ENCODE results near the gene LHPP. TPM values are rescaled to one million over a fixed set of nuclear protein-coding genes. Genes with fewer than 3 reads are reported as not detected.

Gene LHPP
- total RNA-seq, 1 donor from 2014 or later: 13.9 TPM

DNA sequence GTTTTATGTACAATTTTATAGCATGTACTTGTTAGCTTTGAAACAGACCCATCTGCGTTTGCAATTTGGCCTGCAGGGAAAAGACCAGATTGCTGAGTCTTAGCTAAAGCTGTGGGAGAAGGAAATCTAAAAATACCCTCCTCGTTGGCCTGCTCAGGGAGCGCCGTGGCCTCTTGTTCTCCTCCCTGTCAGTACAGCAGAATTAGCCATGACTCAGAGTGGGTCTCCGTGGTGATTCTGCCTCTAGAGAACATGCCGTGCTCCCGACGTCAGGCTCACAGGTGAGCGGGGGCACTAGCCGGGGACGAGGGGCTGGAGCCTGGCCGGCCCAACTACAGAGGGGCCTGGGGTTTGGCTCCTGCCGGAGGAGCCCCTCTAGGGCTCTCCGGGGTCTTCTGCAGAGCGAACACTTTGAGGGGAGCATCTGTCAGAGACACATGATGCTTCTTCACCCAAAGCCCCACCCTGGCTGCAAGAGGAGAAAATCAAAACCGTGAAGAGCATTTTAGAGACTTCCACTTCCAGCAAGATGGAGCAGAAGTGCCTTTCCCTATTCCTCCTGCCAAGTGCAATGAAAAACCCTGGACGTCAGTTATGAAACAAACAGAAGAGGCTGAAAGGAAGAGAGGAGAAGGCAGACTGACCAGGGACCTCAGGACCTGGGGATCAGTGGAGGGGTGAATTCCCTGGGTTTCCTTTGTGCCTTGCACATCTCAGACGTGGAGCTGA is 98.9 kb downstream of the LHPP start:
- no peak for DNase-seq (ENCODE audit: low spot score)
- intact Hi-C loops (cut with DNase I): no loop called here

DNA sequence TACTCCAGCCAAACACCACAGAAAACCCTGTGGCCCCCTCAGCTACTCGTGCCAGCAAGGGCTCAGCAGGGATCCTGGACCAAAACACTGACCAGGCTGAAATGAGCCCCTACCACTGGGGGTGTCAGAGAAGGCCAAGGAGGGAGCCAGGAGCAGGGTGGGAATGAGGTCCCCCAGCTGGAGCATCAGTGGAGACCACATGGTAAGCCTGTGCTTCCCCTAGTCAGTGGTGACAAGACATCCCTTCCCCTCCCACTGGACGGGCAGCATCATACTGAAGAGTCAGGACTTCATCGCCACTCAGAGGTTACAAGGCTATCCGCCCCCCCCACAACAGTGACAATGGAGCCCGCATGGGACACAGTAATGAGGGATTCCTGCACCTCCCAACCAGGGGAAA is 99.6 kb downstream of the LHPP start:
- DNase-seq (ENCODE audit: low spot score): no peak

DNA sequence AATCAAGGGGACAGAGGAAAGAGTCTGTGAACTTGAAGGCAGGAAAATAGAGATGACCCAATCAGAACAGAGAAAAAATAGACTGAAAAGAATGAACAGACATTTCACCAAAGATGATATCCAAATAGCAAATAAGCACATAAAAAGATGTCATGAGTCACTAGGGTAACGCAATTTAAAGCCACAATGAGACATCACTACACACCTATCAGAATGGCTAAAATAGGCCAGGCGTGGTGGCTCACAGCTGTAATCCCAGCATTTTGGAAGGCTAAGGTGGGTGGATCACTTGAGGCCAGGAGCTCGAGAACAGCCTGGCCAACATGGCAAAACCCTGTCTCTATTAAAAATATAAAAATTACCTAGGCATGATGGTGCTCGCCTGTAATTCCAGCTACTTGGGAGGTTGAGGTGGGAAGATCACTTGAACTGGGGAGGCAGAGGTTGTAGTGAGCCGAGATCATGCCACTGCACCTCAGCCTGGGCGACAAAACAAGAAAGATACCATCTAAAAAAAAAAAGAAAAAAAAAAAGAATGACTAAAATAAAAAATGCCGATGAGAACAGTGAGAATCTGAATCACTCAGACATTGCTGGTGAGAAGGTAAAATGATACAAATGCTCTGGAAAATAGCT is 100.9 kb downstream of the LHPP start:
- no peak for DNase-seq (ENCODE audit: low spot score)

More for the DNA sequence above, 99.6 kb downstream of the LHPP start:
- intact Hi-C loops (cut with DNase I): no loop called here

DNA sequence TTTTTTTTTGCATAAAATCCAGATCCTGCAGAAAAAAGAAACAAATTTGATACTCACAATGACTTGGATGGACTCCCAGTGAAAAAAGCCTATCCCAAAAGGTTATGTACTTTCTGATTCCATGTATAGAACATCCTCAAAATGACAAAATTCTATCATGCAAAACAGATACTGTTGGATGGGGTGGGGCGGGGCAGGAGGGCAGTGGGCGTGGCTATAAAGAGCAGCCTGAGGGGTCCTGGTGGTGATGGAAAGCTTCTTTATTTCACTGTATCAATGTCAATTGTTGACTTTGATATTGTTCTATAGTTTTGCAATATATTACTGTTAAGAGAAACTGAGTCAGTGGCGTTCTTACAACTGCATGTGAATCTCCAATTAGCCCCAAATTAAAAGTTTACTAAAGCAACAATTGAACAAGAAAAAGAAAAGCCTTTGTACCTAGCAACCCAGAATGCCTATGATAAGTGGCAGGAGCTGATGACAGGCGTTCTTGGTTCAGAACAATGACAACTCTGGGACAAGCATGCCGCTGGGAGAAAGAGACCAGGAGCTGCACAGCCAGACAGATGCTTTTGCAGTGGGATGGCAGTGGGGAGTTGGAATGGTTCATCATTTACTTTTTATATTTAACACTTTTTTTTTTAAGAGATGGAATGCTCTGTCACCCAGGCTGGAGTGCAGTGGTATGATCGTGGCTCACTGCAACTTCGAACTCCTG is 101.9 kb downstream of the LHPP start:
- intact Hi-C loops (cut with DNase I): no loop called here
- no peak for DNase-seq (ENCODE audit: low spot score)

More for the DNA sequence above, 100.9 kb downstream of the LHPP start:
- intact Hi-C loops (cut with DNase I): no loop called here

DNA sequence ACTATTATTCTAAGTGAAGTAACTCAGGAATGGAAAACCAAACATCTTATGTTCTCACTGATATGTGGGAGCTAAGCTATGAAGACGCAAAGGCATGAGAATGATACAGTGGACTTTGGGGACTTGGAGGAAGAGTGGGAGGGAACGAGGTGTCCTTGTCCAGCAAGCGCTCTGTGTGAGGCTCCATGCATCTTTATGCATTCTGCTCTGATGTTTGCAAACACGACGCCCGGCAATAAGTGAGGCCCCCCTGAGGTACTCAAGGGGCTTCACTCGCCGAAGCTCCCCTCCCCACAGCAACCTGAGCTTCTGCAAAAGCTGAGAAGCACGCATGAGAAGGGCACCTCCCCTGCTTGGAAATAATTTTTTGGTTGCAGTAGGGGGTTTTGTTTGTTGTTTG is 103.3 kb downstream of the LHPP start:
- DNase-seq (ENCODE audit: low spot score): no peak
- intact Hi-C loops (cut with DNase I): no loop called here

DNA sequence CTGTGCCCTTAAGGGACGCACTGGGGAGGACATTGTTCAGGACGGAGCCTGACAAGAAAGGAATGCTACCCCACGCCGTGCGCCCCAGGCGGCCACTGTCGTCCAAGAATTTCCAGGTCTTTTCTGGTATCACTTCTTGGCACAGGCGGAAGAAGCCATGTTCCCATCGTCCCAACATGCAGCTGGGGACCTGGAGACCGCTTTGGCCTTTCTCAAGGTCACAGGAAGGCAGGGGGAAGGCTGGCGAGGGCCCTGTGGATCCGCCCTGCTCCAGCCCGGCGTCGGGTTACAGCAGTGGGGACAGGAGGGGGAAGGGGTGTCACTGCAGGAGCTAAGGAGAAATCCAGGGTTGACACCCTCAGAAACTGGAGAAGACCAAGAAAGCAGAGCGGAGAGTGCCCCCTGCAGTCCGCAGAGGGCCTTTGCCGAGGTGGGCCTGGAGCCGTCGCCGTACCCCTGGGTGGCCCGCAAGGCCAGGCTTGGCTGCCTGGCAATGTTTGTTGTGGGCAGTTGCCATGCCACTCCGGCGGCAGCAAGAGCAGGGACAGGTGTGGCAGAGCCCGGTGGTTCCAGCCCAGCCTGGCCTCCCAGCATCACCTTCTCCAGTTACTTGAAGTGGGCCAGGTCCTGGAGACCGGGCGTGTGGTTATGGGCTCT is 104.1 kb downstream of the LHPP start:
- intact Hi-C loops (cut with DNase I): no loop called here
- DNase-seq (ENCODE audit: low spot score): no peak

DNA sequence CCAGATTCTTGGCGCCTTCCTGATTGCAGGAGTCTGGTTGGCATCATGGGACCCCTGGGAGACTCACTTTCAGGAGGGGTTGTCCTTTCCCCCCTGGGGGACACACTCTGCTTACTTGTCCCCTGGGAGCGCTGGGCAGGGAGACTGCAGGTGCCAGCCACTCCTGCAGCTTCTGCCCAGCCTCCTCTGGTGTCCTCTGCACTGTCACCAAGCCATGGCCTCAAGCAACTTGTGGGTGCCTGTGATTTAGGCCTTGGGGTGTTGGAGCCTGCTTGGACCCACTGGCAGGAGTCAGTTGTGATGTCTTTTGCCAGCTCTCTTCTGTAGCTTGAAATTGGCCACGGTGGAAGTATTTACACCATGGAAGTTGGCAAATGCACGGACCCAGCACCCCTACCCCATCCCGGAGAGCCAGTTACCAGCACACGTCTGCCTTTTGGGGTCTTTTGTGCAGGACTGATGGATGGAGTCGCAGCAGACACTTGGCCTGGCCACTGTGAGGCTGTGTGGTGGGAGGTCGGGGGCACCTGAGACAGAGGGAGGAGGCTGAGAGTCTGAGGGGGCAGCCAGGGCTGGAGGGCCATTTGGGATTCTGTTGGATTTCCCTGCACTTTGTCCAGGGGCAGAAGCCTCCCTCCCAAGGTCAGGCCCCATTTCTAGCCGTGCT is 104.7 kb downstream of the LHPP start:
- DNase-seq (ENCODE audit: low spot score): no peak
- intact Hi-C loops (cut with DNase I): no loop called here

DNA sequence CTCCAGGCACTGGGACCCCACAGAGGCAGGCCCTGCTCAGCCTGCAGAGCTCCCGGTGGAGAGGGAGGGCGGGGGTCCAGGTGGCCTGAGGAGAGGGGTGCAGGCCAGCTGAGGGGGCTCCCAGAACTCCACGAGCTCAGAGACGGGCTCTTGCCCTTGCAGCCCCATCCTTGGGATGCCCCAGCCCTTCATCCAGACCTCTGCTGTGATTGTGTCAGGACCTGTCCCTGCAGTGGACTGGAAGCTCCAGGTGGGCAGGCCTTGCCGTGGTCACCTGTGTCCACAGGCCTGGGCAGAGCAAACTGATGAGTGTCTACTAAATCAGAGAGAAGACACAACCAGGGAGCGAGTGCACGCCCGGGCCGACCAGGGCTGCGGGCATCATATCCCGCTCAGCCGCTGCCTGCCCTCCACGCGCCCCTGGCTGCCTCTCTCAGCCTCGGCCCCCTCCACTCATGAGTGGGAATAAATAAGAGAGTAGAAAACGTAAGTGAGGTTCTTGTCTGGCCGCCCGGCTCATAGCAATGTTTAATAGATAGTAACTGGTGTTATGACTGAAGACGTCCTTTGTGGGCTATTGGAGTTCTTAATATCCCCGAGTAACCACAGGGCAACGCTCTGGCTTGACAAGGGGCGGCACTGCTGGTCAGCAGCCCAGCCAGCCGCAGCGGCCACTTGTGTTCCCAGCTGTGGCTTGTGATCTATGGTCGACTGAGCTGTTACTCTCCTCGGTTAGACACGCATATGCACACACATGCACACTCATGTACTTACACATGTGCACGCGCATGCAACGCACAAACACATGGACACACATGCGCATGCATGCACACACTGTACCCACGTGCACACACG is 105.6 kb downstream of the LHPP start:
- DNase-seq (ENCODE audit: low spot score): no peak
- intact Hi-C loops (cut with DNase I): no loop called here

DNA sequence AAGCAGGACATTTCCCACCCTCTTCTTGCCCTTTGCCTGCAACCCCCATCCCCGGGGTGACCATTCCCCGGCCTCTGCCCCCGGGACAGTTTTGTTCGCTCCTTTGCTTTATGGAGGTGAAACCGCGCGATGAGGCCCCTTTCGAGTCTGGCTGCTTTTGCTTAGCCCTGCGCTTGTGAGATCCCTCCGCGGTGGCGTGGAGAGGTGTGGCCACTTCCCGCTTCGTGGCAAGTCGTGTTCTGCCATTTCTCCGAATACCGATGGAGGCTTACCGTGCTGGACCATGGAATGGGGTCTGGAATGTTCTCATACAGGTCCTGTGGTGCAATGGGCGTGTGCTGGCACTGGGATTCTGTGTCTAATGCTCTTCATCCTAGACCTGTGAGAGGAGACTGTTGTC is 106.7 kb downstream of the LHPP start:
- no peak for DNase-seq (ENCODE audit: low spot score)
- intact Hi-C loops (cut with DNase I): no loop called here

DNA sequence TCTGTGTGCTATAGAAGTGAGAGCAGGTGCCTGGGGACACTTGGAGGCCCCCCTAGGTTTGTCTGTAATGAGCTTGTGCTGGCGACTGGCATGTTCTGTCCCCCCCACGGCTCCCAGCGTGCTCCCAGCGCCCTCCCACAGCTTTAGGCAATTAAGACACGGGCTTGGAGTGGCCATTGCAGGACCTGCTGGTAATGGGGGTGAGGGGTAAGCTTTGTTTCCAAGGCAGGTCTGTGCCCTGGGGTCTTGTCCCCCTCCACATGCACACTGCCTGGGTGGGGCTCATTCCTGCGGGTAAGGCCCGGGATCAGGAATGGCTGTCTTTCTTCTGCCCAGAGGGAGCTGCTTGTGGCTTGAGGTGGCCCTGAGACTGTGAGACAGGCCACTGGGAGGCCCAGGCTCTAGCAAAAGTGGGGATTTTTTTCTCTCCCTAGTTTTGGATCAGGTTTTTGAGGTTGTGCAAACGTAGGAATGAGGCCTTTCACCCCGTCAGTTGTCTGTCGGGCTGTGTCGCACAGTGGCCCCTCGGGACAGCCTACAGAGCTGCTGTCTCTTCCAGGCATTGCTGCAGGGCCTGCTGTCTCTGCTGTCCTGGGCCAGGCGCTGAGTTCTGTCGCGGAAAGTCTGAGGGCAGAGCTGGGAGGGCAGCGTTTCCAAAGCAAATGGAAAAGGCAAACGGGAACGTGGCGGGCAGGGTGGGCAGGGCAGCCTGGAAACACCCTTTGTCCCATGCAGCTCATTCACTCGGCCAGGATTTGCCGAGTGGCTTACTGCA is 107.4 kb downstream of the LHPP start:
- intact Hi-C loops (cut with DNase I): no loop called here
- no peak for DNase-seq (ENCODE audit: low spot score)

DNA sequence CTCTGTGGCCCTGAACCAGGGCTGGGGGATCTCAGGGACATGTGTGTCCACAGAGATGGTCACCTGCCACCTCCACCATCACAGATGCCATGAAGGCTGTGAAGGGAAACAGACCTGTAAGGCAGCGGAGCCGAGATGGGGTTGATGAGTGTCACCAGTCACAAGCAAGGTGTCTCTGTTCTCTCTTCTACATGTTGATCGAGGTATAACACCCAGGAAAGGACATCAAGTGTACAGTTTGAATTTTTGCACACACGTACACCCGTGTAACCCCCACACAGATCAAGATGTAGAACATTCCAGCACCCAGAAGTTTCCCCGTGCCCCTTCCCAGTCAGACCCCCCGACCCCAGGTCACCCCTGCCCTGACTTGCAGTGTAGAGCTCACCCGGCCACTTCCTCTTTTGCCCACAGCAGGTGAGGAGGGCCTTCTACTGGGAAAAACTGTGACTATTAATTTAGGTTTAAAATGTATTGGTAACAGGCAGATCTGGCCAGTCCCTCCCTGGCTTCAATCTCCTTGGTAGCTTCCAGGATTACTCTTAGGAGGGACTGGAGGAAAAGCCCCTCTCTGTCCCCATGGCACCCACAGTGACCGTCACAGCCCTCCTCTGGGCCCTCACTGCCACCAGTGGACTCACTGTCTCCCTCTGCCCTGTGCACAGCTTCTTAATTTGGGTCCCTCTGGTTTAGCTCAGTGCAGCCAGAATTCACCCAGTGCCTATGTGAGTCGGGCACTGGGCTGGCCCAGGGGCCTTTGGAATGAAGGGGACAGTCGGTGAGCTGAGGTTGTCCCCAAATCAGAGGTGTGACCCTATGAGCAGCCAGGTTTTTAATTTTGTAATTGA is 108.2 kb downstream of the LHPP start:
- no peak for DNase-seq (ENCODE audit: low spot score)
- intact Hi-C loops (cut with DNase I): no loop called here

DNA sequence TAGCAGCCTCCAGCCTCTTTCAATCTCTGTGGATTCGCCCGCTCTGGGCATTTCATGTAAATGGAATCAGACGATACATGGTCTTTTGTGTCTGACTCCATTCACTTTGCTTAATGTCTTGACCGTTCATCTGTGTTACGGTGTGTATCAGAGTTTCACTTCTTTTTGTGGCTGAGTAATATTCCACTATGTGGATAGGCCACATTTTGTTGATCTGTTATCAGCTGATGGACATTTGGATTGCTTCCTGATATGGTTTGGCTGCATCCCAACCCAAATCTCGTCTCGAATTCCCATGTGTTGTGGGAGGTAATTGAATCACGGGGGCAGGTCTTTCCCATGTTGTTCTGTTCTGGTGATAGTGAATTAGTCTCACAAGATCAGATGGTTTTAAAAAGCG is 109.0 kb downstream of the LHPP start:
- intact Hi-C loops (cut with DNase I): no loop called here
- no peak for DNase-seq (ENCODE audit: low spot score)

DNA sequence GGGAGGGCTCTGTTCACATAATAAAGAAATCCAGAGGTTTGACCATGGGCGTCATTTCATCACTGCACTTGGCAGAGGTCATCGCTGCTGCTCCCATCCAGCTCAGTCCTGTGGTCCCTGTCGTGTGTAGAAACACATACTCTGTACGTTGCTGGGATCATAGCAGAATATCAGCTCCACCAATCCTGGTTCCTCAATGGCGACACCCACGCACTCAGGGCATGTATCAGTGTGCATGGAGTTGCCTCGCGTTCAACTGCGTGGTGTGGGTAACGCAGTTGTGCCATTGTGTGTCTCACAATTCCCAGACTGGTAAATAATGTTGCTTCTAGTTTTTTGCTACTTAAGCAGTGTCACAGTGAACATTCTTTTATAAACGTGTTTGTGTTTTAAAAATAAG is 111.1 kb downstream of the LHPP start:
- no peak for DNase-seq (ENCODE audit: low spot score)
- intact Hi-C loops (cut with DNase I): no loop called here

DNA sequence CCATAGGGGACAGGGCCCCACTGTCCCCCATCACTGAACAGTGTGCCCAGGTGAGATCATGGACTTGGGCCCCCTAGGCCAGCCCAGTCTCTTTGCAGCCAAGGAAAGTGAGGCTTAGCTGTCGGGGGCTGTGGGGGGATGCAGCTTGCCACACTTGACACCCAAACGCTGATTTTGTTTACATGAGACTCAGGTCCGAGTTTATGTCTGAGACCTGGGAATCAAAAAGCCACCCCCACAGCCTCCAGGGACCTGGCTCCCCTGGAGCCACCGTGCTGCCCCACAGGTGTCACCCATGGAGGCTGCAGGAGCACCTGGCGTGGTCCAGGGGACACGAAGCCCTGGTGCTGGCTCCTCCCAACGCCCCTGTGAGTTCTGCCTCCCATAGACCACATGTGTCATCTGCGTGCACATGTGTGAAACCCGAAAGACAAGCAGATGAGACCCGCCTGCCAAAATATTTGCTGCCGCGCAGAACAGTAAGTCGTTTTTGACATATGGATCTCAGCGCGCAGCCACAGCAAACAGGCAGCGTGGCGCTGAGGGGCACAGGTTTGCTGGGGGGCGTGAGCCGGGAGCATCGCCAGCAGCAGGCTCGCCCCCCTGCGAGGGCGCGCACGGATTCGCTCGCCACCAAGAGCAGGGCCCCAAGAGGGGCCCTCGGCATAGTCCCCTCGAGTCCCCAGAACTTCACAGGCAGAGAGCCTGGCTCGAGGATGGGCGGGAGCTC is 112.3 kb downstream of the LHPP start:
- no peak for DNase-seq (ENCODE audit: low spot score)
- intact Hi-C loops (cut with DNase I): no loop called here

DNA sequence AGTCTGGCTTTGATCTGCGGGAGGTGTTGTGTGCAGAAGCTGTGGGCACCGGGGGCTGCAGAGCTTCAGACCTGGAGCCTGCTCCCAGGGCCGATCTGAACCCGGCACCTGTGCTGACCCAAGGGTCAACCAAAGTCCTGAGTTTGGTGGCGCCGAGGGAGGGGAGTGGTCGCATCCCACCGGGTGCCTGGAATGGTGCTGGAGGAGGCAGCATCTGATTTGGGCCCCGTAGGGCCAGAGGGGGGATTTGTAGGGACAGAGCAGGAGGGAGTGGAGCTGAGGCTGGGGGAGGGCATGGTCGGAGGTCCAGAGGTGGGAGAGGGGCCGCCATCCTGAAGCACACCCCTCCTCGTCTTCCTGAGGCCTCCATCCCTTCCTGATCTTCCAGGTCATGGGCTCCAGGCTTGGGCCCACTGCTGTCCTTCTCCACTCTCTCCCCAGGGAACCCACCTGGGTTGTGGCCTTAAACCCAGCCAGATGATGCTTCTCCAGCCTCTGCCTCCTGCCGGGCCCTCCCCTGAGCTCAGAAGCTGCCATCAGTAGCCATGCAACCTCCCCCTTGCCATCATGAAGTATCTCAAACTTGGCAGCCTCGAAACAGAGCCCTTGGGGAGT is 112.9 kb downstream of the LHPP start:
- no peak for DNase-seq (ENCODE audit: low spot score)
- intact Hi-C loops (cut with DNase I): no loop called here

Measured in cardiac septum (tissue), 1 donor.